ENCODE measurements around the gene OSTC.

GRCh38 chr4:108709234-108709633, 58.8 kb downstream of the OSTC start:
- TF ChIP-seq ZNF274 (IDR thresholded peaks at IDR 0.05; ENCODE audit: low read depth, low read length): no peak
- no peak for TF ChIP-seq YY1 (IDR thresholded peaks at IDR 0.05; ENCODE audit: insufficient read depth, insufficient read length)

All from NT2/D1 (cell line).